HepG2 (cell line): ENCODE results near the gene CCDC88A. TPM values are rescaled to one million over a fixed set of nuclear protein-coding genes. Genes with fewer than 3 reads are reported as not detected.

Experiments
- ATRX ChIP-seq: sonication (generic); formaldehyde crosslinking; IDR thresholded peaks from 2 replicates; pipeline ENCODE4 v1.4.0; 2020; ENCODE audit warnings: missing genetic modification reagents, borderline replicate concordance
- RARG ChIP-seq: sonication (generic); formaldehyde crosslinking; IDR thresholded peaks from 2 replicates; pipeline ENCODE4 v1.4.0; 2020; ENCODE audit warnings: low read depth, mild to moderate bottlenecking, missing genetic modification reagents
- SP4 ChIP-seq: sonication (generic); formaldehyde crosslinking; IDR thresholded peaks from 2 replicates; pipeline ENCODE4 v1.8.1; 2023; ENCODE audit warnings: mild to moderate bottlenecking, missing genetic modification reagents
- ZNF225 ChIP-seq: sonication (generic); formaldehyde crosslinking; IDR thresholded peaks from 2 replicates; pipeline ENCODE4 v1.4.0; 2020; ENCODE audit warnings: mild to moderate bottlenecking, missing genetic modification reagents
- ZNF331 ChIP-seq: sonication (generic); formaldehyde crosslinking; IDR thresholded peaks from 2 replicates; pipeline ENCODE4 v1.4.0; 2020; ENCODE audit warnings: missing genetic modification reagents
- ZNF703 ChIP-seq: sonication (generic); formaldehyde crosslinking; IDR thresholded peaks from 2 replicates; pipeline ENCODE4 v1.5.1; 2020; ENCODE audit warnings: missing genetic modification reagents, mild to moderate bottlenecking, moderate library complexity, borderline replicate concordance
- polyA plus RNA-seq, 8 experiments: library from polyadenylated mRNA; depleted of rRNA in 3 of 8; stranded (reverse) in 7 of 8; unstranded in 1 of 8; fragments of >200 nt; fragmentation: Illumina TruSeq in 4 of 8; extraction: Trizol in 4 of 8; gene quantifications; 2 replicates each; pipeline versions ENCODE4 v1.2.1 to v1.2.3, GENCODE V29; 2011 to 2016; ENCODE audit warnings: low read depth in 4 of 8, missing spikeins in 1 of 8, mixed read lengths in 1 of 8; ENCODE audit not compliant: insufficient read depth in 1 of 8
- total RNA-seq, 5 experiments: library from RNA; depleted of rRNA; stranded (reverse); fragments of >200 nt; fragmentation: Illumina TruSeq; extraction: Trizol; gene quantifications; 2 replicates each; pipeline ENCODE4 v1.2.3, GENCODE V29; 2016; ENCODE audit warnings: low read depth in 1 of 5
- TF ChIP-seq, protein P1 (sequence below): sonication (generic); formaldehyde crosslinking; IDR thresholded peaks from 2 replicates; pipeline ENCODE4 v1.4.0; 2020; ENCODE audit warnings: mild to moderate bottlenecking, missing genetic modification reagents
- TF ChIP-seq, protein P2 (sequence below), 2 experiments: fragments of 450-650 bp in 1 of 2; sonication (generic) in 1 of 2; formaldehyde crosslinking in 1 of 2; IDR thresholded peaks; 2 replicates each; pipeline versions ENCODE4 v1.6.1 to v1.8.0; 2016 to 2022; ENCODE audit warnings: antibody characterized with exemption in 1 of 2, mild to moderate bottlenecking in 1 of 2, missing genetic modification reagents in 1 of 2
- TF ChIP-seq, protein P3 (sequence below): sonication (generic); formaldehyde crosslinking; IDR thresholded peaks from 2 replicates; pipeline ENCODE4 v1.5.0; 2020; ENCODE audit warnings: missing genetic modification reagents

The CCDC88A gene
- total and polyA plus RNA-seq, 2 of the 13 experiments (the other 11 are each of a cell fraction or from before 2014, with no cell fraction given) = 43.2 to 84.1 TPM

DNA sequence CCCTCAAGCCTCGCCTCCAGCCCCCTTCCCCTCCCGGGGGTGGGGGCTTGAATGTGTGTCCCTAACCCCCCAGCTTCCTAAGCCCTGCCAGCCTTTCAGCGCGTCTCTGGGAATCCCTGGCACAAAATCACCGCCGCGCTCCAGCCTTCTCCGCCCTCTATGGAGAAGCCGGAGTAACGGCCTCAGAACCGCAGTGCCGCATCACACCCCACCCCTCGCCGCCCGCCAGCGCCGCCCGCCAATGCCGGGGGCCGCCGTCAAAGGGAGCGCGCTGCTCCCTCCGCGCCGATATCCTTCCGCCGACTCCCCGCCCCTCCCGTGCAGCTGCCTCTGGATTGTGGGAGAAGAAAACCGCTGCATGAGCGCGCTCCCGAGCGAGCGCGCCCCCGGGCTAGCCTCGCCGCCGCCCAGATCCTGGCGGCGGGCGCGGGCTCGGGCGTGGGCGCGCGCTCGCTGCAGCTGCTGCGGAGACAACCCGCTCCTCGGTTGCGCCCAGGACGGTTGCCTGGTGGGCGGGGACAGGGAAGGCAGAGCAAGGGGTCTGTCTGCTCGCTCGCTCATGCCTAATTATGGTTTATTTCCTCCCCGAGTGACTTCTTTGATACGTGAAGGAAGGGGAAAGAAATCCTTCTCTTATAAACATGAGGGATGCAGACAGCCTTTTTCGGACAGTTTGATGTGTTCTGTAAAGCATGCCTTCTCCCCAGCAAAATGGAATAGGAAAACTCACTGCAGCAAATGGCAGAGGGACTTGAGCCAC, at the start of gene CCDC88A (continued):
- TF ChIP-seq, protein P1, sequence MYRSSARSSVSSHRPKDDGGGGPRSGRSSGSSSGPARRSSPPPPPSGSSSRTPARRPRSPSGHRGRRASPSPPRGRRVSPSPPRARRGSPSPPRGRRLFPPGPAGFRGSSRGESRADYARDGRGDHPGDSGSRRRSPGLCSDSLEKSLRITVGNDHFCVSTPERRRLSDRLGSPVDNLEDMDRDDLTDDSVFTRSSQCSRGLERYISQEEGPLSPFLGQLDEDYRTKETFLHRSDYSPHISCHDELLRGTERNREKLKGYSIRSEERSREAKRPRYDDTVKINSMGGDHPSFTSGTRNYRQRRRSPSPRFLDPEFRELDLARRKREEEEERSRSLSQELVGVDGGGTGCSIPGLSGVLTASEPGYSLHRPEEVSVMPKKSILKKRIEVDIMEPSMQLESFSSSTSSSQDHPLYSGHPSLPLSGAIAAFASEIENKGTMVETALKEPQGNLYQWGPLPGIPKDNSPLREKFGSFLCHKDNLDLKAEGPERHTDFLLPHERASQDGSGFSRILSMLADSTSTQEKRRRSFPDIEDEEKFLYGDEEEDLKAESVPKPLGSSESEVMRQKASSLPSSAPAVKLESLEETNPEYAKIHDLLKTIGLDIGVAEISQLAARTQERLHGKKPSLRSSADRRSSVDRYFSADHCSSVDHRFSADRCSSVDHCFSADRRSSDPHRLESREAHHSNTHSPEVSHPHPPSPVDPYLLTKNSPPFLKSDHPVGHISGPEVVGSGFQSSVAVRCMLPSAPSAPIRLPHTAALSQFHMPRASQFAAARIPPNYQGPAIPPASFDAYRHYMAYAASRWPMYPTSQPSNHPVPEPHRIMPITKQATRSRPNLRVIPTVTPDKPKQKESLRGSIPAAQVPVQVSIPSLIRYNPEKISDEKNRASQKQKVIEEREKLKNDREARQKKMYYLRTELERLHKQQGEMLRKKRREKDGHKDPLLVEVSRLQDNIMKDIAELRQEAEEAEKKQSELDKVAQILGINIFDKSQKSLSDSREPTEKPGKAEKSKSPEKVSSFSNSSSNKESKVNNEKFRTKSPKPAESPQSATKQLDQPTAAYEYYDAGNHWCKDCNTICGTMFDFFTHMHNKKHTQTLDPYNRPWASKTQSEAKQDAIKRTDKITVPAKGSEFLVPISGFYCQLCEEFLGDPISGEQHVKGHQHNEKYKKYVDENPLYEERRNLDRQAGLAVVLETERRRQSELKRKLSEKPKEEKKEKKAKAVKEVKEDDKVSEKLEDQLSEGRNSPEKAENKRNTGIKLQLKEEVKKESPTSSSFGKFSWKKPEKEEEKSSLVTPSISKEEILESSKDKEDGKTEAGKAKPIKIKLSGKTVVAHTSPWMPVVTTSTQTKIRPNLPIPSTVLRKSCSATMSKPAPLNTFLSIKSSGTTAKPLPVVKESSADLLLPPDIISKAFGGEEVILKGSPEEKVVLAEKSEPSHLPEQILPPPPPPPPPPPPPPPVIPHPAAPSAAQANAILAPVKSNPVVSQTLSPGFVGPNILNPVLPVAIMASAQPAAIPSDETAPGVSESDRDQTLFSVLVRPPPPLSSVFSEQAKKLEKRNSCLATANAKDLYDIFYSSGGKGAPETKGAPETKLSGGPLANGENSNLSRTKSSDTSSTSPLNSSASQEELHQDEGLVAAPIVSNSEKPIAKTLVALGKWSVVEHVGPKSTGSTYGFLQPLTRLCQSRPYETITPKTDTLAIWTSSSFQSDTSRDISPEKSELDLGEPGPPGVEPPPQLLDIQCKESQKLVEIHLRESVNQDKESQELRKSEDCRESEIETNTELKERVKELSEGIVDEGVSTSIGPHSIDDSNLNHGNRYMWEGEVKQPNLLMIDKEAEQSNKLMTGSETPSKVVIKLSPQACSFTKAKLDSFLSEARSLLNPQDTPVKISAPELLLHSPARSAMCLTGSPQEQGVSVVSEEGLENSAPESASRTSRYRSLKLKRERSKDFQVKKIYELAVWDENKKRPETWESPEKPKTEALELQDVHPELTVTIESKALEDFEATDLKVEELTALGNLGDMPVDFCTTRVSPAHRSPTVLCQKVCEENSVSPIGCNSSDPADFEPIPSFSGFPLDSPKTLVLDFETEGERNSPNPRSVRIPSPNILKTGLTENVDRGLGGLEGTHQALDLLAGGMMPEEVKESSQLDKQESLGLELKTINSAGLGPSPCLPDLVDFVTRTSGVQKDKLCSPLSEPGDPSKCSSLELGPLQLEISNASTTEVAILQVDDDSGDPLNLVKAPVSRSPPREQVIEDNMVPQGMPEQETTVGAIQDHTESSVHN (CRISPR knock-in tag) = no peak
- TF ChIP-seq, protein P2, sequence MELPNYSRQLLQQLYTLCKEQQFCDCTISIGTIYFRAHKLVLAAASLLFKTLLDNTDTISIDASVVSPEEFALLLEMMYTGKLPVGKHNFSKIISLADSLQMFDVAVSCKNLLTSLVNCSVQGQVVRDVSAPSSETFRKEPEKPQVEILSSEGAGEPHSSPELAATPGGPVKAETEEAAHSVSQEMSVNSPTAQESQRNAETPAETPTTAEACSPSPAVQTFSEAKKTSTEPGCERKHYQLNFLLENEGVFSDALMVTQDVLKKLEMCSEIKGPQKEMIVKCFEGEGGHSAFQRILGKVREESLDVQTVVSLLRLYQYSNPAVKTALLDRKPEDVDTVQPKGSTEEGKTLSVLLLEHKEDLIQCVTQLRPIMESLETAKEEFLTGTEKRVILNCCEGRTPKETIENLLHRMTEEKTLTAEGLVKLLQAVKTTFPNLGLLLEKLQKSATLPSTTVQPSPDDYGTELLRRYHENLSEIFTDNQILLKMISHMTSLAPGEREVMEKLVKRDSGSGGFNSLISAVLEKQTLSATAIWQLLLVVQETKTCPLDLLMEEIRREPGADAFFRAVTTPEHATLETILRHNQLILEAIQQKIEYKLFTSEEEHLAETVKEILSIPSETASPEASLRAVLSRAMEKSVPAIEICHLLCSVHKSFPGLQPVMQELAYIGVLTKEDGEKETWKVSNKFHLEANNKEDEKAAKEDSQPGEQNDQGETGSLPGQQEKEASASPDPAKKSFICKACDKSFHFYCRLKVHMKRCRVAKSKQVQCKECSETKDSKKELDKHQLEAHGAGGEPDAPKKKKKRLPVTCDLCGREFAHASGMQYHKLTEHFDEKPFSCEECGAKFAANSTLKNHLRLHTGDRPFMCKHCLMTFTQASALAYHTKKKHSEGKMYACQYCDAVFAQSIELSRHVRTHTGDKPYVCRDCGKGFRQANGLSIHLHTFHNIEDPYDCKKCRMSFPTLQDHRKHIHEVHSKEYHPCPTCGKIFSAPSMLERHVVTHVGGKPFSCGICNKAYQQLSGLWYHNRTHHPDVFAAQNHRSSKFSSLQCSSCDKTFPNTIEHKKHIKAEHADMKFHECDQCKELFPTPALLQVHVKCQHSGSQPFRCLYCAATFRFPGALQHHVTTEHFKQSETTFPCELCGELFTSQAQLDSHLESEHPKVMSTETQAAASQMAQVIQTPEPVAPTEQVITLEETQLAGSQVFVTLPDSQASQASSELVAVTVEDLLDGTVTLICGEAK (IDR thresholded peaks at IDR 0.05) = no peak
- TF ChIP-seq, protein P2 (CRISPR knock-in tag; IDR thresholded peaks at IDR 0.05) = peak; percentile 94
- TF ChIP-seq ZNF225 (CRISPR knock-in tag) (peak; percentile 99), ZNF703 (CRISPR knock-in tag) (peak; percentile 96), SP4 (CRISPR knock-in tag) (peak; percentile 97), ATRX (0 out of 2 replicates have a peak, but pooled peaks have one; percentile 43), ZNF331 (peak; percentile 99), RARG (CRISPR knock-in tag) (peak; percentile 35; the same call in 1 of the 2 replicates)
- TF ChIP-seq, protein P3, sequence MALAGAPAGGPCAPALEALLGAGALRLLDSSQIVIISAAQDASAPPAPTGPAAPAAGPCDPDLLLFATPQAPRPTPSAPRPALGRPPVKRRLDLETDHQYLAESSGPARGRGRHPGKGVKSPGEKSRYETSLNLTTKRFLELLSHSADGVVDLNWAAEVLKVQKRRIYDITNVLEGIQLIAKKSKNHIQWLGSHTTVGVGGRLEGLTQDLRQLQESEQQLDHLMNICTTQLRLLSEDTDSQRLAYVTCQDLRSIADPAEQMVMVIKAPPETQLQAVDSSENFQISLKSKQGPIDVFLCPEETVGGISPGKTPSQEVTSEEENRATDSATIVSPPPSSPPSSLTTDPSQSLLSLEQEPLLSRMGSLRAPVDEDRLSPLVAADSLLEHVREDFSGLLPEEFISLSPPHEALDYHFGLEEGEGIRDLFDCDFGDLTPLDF (CRISPR knock-in tag) = peak; percentile 93
